ENCODE results near the gene CAMK1. TPM values are rescaled to one million over a fixed set of nuclear protein-coding genes. Genes with fewer than 3 reads are reported as not detected.

Gene CAMK1
- total and polyA plus RNA-seq, 9 of the 15 experiments (the other 6 are each of a cell fraction or from before 2014, with no cell fraction given): 0.23 to 10.7 (median 6.0) TPM

DNA sequence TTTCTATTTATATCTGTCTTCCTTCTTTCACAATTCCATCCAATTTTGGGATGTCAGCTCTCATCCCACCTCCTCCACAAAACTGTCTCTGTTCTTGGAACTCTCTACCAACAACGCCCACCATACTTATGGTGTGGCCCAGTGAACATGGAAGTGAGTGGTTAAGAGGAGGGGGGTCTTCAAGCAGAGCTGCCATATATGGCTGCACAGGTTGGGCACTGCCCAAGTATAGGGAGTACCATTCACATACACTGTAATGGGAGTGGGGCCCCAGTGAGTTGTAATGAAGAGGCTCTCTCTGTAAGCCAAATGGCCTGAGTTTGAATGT lies 7.9 kb upstream of the CAMK1 start (continued):
- TF ChIP-seq, protein P1, sequence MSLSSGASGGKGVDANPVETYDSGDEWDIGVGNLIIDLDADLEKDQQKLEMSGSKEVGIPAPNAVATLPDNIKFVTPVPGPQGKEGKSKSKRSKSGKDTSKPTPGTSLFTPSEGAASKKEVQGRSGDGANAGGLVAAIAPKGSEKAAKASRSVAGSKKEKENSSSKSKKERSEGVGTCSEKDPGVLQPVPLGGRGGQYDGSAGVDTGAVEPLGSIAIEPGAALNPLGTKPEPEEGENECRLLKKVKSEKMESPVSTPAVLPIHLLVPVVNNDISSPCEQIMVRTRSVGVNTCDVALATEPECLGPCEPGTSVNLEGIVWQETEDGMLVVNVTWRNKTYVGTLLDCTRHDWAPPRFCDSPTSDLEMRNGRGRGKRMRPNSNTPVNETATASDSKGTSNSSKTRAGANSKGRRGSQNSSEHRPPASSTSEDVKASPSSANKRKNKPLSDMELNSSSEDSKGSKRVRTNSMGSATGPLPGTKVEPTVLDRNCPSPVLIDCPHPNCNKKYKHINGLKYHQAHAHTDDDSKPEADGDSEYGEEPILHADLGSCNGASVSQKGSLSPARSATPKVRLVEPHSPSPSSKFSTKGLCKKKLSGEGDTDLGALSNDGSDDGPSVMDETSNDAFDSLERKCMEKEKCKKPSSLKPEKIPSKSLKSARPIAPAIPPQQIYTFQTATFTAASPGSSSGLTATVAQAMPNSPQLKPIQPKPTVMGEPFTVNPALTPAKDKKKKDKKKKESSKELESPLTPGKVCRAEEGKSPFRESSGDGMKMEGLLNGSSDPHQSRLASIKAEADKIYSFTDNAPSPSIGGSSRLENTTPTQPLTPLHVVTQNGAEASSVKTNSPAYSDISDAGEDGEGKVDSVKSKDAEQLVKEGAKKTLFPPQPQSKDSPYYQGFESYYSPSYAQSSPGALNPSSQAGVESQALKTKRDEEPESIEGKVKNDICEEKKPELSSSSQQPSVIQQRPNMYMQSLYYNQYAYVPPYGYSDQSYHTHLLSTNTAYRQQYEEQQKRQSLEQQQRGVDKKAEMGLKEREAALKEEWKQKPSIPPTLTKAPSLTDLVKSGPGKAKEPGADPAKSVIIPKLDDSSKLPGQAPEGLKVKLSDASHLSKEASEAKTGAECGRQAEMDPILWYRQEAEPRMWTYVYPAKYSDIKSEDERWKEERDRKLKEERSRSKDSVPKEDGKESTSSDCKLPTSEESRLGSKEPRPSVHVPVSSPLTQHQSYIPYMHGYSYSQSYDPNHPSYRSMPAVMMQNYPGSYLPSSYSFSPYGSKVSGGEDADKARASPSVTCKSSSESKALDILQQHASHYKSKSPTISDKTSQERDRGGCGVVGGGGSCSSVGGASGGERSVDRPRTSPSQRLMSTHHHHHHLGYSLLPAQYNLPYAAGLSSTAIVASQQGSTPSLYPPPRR (CRISPR knock-in tag; IDR thresholded peaks at IDR 0.05; ENCODE audit: borderline replicate concordance): no peak
- TF ChIP-seq SNIP1 (IDR thresholded peaks at IDR 0.05; ENCODE audit: low read depth) (no peak), SIN3A (IDR thresholded peaks at IDR 0.05; ENCODE audit: borderline replicate concordance in 2 of 2, control insufficient read depth in 1 of 2, low read depth in 2 of 2, low read length in 2 of 2) (no peak), MYC (IDR thresholded peaks at IDR 0.05; ENCODE audit: low read depth, low read length) (no peak), MYC (CRISPR knock-in tag; IDR thresholded peaks at IDR 0.05; ENCODE audit: borderline replicate concordance, low read depth) (no peak), SRSF9 (IDR thresholded peaks at IDR 0.05; ENCODE audit: borderline replicate concordance, low read depth, low read length) (no peak), EHMT2 (IDR thresholded peaks at IDR 0.05) (no peak), TCF3 (CRISPR knock-in tag; IDR thresholded peaks at IDR 0.05) (no peak), OTX1 (CRISPR knock-in tag; IDR thresholded peaks at IDR 0.05) (no peak), TEAD4 (IDR thresholded peaks at IDR 0.05; ENCODE audit: low read length) (no peak), TEAD4 (CRISPR knock-in tag; IDR thresholded peaks at IDR 0.05; ENCODE audit: borderline replicate concordance) (peak; percentile 54; the same call in 1 of the 2 replicates)
- TF ChIP-seq, protein P2, sequence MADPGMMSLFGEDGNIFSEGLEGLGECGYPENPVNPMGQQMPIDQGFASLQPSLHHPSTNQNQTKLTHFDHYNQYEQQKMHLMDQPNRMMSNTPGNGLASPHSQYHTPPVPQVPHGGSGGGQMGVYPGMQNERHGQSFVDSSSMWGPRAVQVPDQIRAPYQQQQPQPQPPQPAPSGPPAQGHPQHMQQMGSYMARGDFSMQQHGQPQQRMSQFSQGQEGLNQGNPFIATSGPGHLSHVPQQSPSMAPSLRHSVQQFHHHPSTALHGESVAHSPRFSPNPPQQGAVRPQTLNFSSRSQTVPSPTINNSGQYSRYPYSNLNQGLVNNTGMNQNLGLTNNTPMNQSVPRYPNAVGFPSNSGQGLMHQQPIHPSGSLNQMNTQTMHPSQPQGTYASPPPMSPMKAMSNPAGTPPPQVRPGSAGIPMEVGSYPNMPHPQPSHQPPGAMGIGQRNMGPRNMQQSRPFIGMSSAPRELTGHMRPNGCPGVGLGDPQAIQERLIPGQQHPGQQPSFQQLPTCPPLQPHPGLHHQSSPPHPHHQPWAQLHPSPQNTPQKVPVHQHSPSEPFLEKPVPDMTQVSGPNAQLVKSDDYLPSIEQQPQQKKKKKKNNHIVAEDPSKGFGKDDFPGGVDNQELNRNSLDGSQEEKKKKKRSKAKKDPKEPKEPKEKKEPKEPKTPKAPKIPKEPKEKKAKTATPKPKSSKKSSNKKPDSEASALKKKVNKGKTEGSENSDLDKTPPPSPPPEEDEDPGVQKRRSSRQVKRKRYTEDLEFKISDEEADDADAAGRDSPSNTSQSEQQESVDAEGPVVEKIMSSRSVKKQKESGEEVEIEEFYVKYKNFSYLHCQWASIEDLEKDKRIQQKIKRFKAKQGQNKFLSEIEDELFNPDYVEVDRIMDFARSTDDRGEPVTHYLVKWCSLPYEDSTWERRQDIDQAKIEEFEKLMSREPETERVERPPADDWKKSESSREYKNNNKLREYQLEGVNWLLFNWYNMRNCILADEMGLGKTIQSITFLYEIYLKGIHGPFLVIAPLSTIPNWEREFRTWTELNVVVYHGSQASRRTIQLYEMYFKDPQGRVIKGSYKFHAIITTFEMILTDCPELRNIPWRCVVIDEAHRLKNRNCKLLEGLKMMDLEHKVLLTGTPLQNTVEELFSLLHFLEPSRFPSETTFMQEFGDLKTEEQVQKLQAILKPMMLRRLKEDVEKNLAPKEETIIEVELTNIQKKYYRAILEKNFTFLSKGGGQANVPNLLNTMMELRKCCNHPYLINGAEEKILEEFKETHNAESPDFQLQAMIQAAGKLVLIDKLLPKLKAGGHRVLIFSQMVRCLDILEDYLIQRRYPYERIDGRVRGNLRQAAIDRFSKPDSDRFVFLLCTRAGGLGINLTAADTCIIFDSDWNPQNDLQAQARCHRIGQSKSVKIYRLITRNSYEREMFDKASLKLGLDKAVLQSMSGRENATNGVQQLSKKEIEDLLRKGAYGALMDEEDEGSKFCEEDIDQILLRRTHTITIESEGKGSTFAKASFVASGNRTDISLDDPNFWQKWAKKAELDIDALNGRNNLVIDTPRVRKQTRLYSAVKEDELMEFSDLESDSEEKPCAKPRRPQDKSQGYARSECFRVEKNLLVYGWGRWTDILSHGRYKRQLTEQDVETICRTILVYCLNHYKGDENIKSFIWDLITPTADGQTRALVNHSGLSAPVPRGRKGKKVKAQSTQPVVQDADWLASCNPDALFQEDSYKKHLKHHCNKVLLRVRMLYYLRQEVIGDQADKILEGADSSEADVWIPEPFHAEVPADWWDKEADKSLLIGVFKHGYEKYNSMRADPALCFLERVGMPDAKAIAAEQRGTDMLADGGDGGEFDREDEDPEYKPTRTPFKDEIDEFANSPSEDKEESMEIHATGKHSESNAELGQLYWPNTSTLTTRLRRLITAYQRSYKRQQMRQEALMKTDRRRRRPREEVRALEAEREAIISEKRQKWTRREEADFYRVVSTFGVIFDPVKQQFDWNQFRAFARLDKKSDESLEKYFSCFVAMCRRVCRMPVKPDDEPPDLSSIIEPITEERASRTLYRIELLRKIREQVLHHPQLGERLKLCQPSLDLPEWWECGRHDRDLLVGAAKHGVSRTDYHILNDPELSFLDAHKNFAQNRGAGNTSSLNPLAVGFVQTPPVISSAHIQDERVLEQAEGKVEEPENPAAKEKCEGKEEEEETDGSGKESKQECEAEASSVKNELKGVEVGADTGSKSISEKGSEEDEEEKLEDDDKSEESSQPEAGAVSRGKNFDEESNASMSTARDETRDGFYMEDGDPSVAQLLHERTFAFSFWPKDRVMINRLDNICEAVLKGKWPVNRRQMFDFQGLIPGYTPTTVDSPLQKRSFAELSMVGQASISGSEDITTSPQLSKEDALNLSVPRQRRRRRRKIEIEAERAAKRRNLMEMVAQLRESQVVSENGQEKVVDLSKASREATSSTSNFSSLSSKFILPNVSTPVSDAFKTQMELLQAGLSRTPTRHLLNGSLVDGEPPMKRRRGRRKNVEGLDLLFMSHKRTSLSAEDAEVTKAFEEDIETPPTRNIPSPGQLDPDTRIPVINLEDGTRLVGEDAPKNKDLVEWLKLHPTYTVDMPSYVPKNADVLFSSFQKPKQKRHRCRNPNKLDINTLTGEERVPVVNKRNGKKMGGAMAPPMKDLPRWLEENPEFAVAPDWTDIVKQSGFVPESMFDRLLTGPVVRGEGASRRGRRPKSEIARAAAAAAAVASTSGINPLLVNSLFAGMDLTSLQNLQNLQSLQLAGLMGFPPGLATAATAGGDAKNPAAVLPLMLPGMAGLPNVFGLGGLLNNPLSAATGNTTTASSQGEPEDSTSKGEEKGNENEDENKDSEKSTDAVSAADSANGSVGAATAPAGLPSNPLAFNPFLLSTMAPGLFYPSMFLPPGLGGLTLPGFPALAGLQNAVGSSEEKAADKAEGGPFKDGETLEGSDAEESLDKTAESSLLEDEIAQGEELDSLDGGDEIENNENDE (IDR thresholded peaks at IDR 0.05; ENCODE audit: low read depth, low read length): no peak
